Loucy (cell line): Measurements from ENCODE around the gene FARP1.

Experiments used
- EZH2phosphoT487 ChIP-seq: fragments of 200-600 bp; IDR thresholded peaks from 2 replicates; pipeline ENCODE4 v1.6.1; 2018; ENCODE audit warnings: antibody characterized with exemption, mild to moderate bottlenecking, moderate library complexity, borderline replicate concordance
- TF ChIP-seq, protein P1 (sequence below): fragments of 200-600 bp; sonication (generic); conservative IDR thresholded peaks from 2 replicates; pipeline ENCODE4 v1.5.1; 2014; ENCODE audit warnings: mild to moderate bottlenecking, antibody characterized with exemption, low read length

DNA sequence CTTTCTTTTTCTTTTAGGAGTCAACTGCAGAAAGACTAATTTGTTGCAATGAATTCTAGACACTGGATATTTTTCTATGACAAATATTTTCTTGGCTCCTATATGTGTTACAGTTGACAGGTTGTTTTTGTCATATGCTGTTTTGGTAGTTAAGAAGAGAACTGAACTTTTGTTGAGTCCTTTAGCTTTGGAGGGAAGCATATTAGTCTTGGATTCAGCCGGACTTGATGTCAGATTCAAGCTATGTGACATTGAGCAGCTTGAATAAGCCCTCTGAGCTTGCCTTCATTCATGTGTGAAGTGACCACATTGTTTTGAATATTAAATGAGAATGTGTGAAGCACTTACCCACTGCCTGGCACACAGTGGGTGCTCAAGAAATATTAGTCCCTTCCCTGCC lies 216.0 kb downstream of the FARP1 start:
- TF ChIP-seq, protein P1, sequence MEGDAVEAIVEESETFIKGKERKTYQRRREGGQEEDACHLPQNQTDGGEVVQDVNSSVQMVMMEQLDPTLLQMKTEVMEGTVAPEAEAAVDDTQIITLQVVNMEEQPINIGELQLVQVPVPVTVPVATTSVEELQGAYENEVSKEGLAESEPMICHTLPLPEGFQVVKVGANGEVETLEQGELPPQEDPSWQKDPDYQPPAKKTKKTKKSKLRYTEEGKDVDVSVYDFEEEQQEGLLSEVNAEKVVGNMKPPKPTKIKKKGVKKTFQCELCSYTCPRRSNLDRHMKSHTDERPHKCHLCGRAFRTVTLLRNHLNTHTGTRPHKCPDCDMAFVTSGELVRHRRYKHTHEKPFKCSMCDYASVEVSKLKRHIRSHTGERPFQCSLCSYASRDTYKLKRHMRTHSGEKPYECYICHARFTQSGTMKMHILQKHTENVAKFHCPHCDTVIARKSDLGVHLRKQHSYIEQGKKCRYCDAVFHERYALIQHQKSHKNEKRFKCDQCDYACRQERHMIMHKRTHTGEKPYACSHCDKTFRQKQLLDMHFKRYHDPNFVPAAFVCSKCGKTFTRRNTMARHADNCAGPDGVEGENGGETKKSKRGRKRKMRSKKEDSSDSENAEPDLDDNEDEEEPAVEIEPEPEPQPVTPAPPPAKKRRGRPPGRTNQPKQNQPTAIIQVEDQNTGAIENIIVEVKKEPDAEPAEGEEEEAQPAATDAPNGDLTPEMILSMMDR = no peak
- no peak for TF ChIP-seq EZH2phosphoT487
